Left ventricle myocardium inferior (tissue), 1 donor: Measurements from ENCODE around the gene TRIM3. TPM values are rescaled to one million over a fixed set of nuclear protein-coding genes. Genes with fewer than 3 reads are reported as not detected.

Experiments
- DNase-seq: peaks from one replicate; pipeline ENCODE4 v3.0.0-alpha.2; 2020
- H3K27ac ChIP-seq: fragments of 200-600 bp; replicated peaks from 2 replicates; pipeline ENCODE4 v1.8.0; 2021
- H3K27me3 ChIP-seq: fragments of 200-600 bp; 2 replicates; pipeline ENCODE4 v1.8.0; 2021; ENCODE audit warnings: low read depth
- H3K36me3 ChIP-seq: fragments of 200-600 bp; 2 replicates; pipeline ENCODE4 v1.8.0; 2021
- H3K4me1 ChIP-seq: fragments of 200-600 bp; 2 replicates; pipeline ENCODE4 v1.8.0; 2021
- H3K4me3 ChIP-seq: fragments of 200-600 bp; 2 replicates; pipeline ENCODE4 v1.8.0; 2021; ENCODE audit warnings: mild to moderate bottlenecking, moderate library complexity
- H3K9me3 ChIP-seq: fragments of 200-600 bp; replicated peaks from 2 replicates; pipeline ENCODE4 v1.8.0; 2021
- intact Hi-C: fragments of 100-400 bp; cut with micrococcal nuclease; formaldehyde crosslinking; loops from one replicate; pipeline ENCODE4 v1.11.0; 2022
- total RNA-seq: library from RNA; stranded (reverse); fragmentation: NEBNext Ultra II Directional; extraction: Animal tissue kit (Norgen Biotek cat#: 25700); gene quantifications from one replicate; pipeline ENCODE4 v1.2.1, GENCODE V29; 2021
- TF ChIP-seq, protein P1 (sequence below): fragments of 200-600 bp; IDR thresholded peaks from 2 replicates; pipeline ENCODE4 v1.8.0; 2021; ENCODE audit warnings: antibody characterized with exemption, mild to moderate bottlenecking, borderline replicate concordance
- donor health status: DM: no; HTN: yes; CAD: no; lungs with severe emphysema.

Gene TRIM3
- total RNA-seq, 1 donor from 2014 or later, result 9.0 TPM

DNA sequence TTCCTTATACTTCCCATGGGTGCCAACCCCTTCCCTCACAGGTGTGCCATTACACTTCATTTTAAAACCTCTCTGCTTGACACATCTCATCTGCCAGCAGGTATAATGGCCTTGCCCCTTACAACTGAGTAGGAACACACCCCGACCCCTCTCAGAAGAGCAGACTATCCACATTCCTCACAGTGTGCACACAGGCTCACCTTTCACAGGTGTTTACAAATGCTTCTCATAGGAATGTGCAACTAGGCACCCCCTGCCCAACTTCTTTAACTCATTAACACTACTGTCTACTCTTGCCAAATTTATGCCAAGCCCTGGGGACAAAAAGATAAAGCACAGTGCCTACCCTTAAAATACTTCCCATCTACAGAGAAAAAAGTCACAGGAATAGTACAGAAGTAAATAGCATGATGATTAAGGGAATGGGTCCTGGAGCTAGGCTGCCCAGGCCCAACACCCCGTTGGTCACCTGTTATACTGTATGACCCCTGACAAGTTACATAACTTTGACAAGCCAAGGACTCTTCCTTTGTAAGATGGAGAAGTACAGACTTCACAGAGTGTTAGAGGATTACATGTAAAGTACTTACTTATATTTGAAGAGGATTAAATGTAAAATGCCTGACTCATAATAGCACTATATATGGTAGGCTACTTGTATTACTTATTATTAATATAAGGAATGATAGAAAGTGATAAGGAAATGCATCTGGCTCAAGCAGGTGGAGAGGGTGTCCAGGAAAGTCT lies 15.2 kb downstream of the TRIM3 start:
- H3K4me1 ChIP-seq, result no peaks in the 10 kb centered on the region
- H3K27me3 ChIP-seq, result no peaks in the 10 kb centered on the region
- TF ChIP-seq, protein P1, sequence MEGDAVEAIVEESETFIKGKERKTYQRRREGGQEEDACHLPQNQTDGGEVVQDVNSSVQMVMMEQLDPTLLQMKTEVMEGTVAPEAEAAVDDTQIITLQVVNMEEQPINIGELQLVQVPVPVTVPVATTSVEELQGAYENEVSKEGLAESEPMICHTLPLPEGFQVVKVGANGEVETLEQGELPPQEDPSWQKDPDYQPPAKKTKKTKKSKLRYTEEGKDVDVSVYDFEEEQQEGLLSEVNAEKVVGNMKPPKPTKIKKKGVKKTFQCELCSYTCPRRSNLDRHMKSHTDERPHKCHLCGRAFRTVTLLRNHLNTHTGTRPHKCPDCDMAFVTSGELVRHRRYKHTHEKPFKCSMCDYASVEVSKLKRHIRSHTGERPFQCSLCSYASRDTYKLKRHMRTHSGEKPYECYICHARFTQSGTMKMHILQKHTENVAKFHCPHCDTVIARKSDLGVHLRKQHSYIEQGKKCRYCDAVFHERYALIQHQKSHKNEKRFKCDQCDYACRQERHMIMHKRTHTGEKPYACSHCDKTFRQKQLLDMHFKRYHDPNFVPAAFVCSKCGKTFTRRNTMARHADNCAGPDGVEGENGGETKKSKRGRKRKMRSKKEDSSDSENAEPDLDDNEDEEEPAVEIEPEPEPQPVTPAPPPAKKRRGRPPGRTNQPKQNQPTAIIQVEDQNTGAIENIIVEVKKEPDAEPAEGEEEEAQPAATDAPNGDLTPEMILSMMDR, result no peak
- H3K36me3 ChIP-seq, result peaks cover 65% of the 10 kb centered on the region
- intact Hi-C loops, result no loop called here
- no peak overlapping the region for H3K27ac ChIP-seq
- no peak overlapping the region for H3K4me3 ChIP-seq
- H3K9me3 ChIP-seq, result no peaks in the 10 kb centered on the region
- DNase-seq, result no peak

DNA sequence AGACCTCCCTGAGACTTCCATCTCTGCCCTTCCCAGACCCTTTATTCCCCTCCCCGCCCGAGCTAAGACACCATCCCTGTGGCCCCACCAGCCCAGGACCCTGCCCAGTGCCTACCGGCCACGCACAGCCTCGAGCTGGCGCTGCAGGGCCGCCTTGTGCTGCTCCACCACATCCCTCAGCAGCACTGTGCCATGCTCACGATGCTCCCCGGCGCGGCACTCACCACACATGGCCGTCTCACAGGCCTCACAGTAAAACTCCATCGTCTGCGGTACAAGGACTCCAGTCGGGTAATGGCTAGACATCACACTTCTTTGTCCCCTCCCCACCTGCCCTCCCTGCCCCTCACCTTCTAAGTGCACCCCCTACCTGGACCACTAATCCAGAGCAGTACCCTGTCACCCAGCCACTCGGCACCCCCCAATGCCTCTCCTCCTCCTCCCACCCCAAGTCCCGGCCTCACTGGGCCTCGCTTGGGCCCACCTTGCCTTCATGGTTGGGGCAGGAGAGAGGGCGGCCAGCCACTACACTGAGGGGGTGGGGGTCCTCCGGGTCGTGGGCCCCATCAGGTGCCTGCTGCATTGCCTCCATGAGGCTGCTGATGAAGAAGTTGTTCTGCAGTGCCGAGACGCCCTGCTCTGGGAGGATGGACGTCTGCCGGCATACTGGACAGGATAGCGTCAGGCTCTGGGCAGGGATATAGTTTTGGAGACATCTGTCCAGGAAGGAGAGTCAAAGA lies 16.0 kb downstream of the TRIM3 start:
- no peak for DNase-seq
- H3K27ac ChIP-seq, result no peak overlapping the region
- H3K4me3 ChIP-seq, result no peak overlapping the region
- no peaks in the 10 kb centered on the region for H3K27me3 ChIP-seq
- no peaks in the 10 kb centered on the region for H3K4me1 ChIP-seq
- intact Hi-C loops, result no loop called here
- TF ChIP-seq, protein P1, result no peak
- peaks cover 62% of the 10 kb centered on the region for H3K36me3 ChIP-seq
- no peaks in the 10 kb centered on the region for H3K9me3 ChIP-seq

DNA sequence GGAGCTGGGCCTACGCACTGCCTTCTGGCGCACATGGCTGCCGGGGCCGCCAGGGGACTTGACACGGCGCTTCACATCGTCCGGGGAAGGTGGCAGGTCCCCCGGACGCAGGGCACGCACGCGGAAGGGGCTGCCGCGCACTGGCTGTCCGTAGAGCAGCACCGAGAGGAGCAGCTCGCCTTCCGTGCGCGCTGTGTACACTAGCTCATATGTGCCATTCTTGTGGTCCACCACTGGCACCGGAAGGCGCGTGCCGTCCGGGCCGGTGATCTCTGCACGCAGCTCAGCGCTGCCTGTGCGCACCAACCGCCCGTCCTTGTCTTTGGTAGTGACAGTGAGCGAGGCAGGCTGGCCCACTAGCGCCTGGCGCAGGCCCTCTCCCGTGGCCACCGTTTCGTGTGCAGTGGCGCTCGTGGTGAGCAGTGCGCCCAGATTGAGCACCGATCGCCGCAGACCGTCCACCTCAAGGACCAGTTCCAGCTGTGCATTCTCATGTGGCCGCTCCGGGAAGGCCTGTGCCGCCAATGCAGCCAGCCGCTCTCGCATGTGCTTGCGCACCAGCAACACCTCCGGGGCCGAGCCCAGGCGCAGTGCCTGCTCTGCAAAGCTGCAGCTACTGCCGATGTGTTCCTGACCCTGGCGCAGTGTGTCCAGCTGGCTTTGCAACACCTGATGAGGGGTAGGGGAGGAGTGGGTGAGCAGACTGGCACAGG lies 17.2 kb downstream of the TRIM3 start:
- Histone ChIP-seq H3K36me3 (peaks cover 68% of the 10 kb centered on the region), H3K4me1 (no peaks in the 10 kb centered on the region), H3K4me3 (no peak overlapping the region), H3K9me3 (no peaks in the 10 kb centered on the region), H3K27ac (no peak overlapping the region), H3K27me3 (no peaks in the 10 kb centered on the region)
- TF ChIP-seq, protein P1, result no peak
- intact Hi-C loops, result no loop called here
- no peak for DNase-seq

DNA sequence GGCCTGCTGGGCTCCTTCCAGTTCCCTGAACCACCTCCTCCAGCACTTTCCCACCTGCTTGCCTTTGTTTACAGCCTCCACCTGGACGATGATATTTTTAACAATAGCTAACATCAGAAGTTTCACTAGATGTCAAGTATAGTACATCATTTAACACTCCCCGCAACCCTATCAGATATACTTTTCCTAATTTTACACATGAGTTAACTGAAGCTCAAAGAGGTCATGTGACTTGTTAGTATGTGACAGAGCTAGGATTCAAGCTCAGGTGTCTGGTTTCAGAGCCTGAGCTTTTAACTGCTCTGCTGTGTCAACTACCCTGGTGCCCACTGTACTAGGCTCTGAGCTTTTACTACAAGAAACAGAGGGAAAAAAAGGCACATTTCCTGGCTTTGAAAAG lies 18.7 kb downstream of the TRIM3 start:
- no peak overlapping the region for H3K27ac ChIP-seq
- no peaks in the 10 kb centered on the region for H3K4me1 ChIP-seq
- no peaks in the 10 kb centered on the region for H3K9me3 ChIP-seq
- H3K27me3 ChIP-seq, result no peaks in the 10 kb centered on the region
- peaks cover 82% of the 10 kb centered on the region for H3K36me3 ChIP-seq
- TF ChIP-seq, protein P1, result no peak
- no peak for DNase-seq
- H3K4me3 ChIP-seq, result no peak overlapping the region
- intact Hi-C loops, result no loop called here

DNA sequence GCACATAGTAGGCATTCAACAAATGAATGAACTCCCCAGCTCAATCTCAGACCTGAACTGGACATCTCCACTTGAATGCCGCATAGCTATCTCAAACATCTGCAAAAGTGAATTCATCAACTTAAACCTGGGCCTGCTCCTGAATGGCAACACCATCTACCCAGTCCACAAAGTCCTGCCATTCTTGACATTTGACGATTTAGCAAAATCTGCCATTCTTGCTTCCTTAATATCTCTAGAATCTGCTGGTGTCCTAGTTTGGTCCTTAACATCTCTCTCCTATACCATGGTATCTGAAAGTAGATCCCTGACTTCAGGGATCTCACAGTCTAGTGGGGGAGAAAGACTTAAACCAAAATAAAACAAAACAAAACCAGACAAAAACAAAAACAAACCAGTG lies 20.6 kb downstream of the TRIM3 start:
- intact Hi-C loops, result no loop called here
- Histone ChIP-seq H3K9me3 (no peaks in the 10 kb centered on the region), H3K27me3 (no peaks in the 10 kb centered on the region), H3K4me1 (no peaks in the 10 kb centered on the region), H3K4me3 (no peak overlapping the region), H3K36me3 (peaks cover 88% of the 10 kb centered on the region), H3K27ac (no peak overlapping the region)
- TF ChIP-seq, protein P1, result no peak
- DNase-seq, result no peak
